ACHN (cell line): Measurements from ENCODE around the gene EPB41L2.
"Not testable (repeated sequence)": the region's sequence is repeated elsewhere in the genome, so short reads cannot be mapped to it uniquely, and the experiment has no call there.

Experiments
- DNase-seq: peaks from one replicate; pipeline ENCODE4 v3.0.0-alpha.2; 2015
- in situ Hi-C: cut with HindIII; loops from 2 replicates; pipeline ENCODE4 v1.10.0; 2017; ENCODE audit warnings: low sequenced_read_pairs, low pct_ligation_motif_present, low pct_unique_long_range_greater_than_20kb

Gene EPB41L2

GRCh38 chr6:131063028-131063763, at the start of gene EPB41L2:
TSS of gene EPB41L2 (minus strand) at chr6:131063245. CDS start at chr6:130956485, 106,760 bp downstream.
- peak; percentile 91 for DNase-seq
- in situ Hi-C loops = no loop called here

GRCh38 chr6:131112249-131112648, 49.2 kb upstream of the EPB41L2 start:
- in situ Hi-C loops = no loop called here

GRCh38 chr6:131107151-131107550, 44.1 kb upstream of the EPB41L2 start:
- in situ Hi-C loops = no loop called here

More at GRCh38 chr6:131112249-131112648, 49.2 kb upstream of the EPB41L2 start:
- DNase-seq = no peak

GRCh38 chr6:131103901-131104300, 40.9 kb upstream of the EPB41L2 start:
- no peak for DNase-seq
- in situ Hi-C loops = no loop called here

More at GRCh38 chr6:131107151-131107550, 44.1 kb upstream of the EPB41L2 start:
- peak; percentile 34 for DNase-seq

GRCh38 chr6:131103296-131103695, 40.3 kb upstream of the EPB41L2 start:
- in situ Hi-C loops = no loop called here
- DNase-seq = peak; percentile 4

GRCh38 chr6:131101911-131102680, 39.1 kb upstream of the EPB41L2 start:
- in situ Hi-C loops = no loop called here

GRCh38 chr6:131096786-131097185, 33.7 kb upstream of the EPB41L2 start:
- DNase-seq = no peak
- in situ Hi-C loops = no loop called here

More at GRCh38 chr6:131101911-131102680, 39.1 kb upstream of the EPB41L2 start:
- peak; percentile 72 for DNase-seq

- in situ Hi-C loops = no loop called here
Measured at GRCh38 chr6:131093334-131093733, 30.3 kb upstream of the EPB41L2 start.

GRCh38 chr6:131091944-131092343, 28.9 kb upstream of the EPB41L2 start:
- in situ Hi-C loops, DNase-seq: not testable (repeated sequence)

More at GRCh38 chr6:131093334-131093733, 30.3 kb upstream of the EPB41L2 start:
- DNase-seq = no peak

- DNase-seq, in situ Hi-C loops: not testable (repeated sequence)
Measured at GRCh38 chr6:131090339-131090738, 27.3 kb upstream of the EPB41L2 start.

- in situ Hi-C loops = no loop called here
- no peak for DNase-seq
Measured at GRCh38 chr6:131084982-131085381, 21.9 kb upstream of the EPB41L2 start.

- in situ Hi-C loops = no loop called here
- no peak for DNase-seq
Measured at GRCh38 chr6:131083687-131084086, 20.6 kb upstream of the EPB41L2 start.

GRCh38 chr6:131082335-131082734, 19.3 kb upstream of the EPB41L2 start:
- in situ Hi-C loops = no loop called here

GRCh38 chr6:131080084-131080483, 17.0 kb upstream of the EPB41L2 start:
- DNase-seq = no peak
- in situ Hi-C loops = no loop called here

More at GRCh38 chr6:131082335-131082734, 19.3 kb upstream of the EPB41L2 start:
- no peak for DNase-seq

GRCh38 chr6:131073577-131073976, 10.5 kb upstream of the EPB41L2 start:
- no peak for DNase-seq
- in situ Hi-C loops = no loop called here

GRCh38 chr6:131070061-131070460, 7.0 kb upstream of the EPB41L2 start:
- no peak for DNase-seq

GRCh38 chr6:131068165-131068564, 5.1 kb upstream of the EPB41L2 start:
- in situ Hi-C loops = no loop called here
- DNase-seq = no peak

More at GRCh38 chr6:131070061-131070460, 7.0 kb upstream of the EPB41L2 start:
- in situ Hi-C loops = no loop called here

GRCh38 chr6:131067521-131067920, 4.5 kb upstream of the EPB41L2 start:
- in situ Hi-C loops = no loop called here
- no peak for DNase-seq

GRCh38 chr6:131065824-131066171, 2.8 kb upstream of the EPB41L2 start:
- in situ Hi-C loops = no loop called here
- DNase-seq = no peak
